Activated naive CD8-positive, alpha-beta T cell treated with anti-CD3 and anti-CD28 coated beads, Interleukin-2, amount 50 U/mL, for 16 hours (primary cell): Measurements from ENCODE around the gene TRPM7.
"Not testable (repeated sequence)": the region's sequence is repeated elsewhere in the genome, so short reads cannot be mapped to it uniquely, and the experiment has no call there.

Experiments
- DNase-seq: peaks from one replicate; pipeline ENCODE4 v3.0.0-alpha.2; 2020; ENCODE audit warnings: low read depth, low spot score

The TRPM7 gene

DNA sequence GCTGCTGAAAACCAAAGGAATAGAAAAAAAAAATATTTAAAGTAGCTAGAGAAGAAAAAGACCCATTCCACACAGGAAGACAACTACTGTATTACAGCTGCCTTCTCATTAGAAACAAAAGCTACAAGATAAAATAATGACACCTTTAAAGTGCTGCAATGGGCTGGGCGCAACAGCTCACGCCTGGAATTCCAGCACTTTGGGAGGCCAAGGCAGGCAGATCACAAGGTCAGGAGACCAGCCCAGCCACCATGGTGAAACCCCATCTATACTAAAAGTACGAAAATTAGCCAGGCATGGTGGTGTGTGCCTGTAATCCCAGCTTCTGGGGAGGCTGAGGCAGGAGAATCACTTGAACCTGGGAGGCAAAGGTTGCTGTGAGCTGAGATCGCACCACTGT, 31.0 kb downstream of the TRPM7 start:
- DNase-seq = no peak

DNA sequence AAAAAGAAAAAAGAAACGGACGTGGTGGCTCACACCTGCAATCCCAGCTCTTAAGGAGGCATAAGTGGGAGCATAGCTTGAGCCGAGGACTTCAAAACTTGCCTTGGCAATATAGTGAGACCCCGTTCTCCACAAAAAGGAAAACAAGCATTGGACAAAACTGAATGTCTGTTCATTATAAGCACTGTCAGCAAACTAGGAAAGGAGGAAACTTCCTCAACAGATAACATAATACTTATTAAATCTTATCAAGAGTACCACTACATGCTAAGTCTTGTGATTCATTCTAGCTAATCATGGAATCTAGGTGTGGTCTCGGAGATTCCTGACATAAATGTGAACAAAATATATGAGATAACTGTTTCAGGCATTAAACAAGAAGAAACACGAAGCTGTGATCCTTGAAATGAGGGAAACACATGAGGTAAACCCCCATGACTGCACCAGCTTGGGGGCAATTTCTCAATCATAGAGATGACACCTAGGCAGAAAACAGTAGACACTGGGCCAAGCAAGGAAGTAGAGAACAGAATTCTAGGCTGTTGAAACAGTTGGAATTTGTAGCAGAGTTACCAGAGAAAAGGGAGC, 33.3 kb downstream of the TRPM7 start:
- DNase-seq = no peak

- no peak for DNase-seq
Measured at GRCh38 chr15:50652671-50653070, 33.9 kb downstream of the TRPM7 start.

GRCh38 chr15:50641318-50641717, 45.3 kb downstream of the TRPM7 start:
- no peak for DNase-seq

DNA sequence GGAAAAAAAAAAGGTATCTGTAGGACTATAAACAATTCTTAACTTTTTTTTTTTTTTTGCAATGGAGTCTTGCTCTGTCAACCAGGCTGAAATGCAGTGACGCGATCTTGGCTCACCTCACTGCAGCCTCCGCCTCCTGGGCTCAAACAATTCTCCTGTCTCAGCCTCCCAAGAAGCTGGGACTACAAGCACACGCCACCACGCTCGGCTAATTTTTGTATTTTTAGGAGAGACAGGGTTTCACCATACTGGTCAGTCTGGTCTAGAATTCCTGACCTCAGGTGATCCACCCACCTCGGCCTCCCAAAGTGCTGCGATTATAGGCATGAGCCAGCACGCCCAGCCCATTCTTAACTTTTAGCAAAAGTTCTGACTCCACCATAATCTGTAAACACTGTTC, 50.5 kb downstream of the TRPM7 start:
- no peak for DNase-seq

DNA sequence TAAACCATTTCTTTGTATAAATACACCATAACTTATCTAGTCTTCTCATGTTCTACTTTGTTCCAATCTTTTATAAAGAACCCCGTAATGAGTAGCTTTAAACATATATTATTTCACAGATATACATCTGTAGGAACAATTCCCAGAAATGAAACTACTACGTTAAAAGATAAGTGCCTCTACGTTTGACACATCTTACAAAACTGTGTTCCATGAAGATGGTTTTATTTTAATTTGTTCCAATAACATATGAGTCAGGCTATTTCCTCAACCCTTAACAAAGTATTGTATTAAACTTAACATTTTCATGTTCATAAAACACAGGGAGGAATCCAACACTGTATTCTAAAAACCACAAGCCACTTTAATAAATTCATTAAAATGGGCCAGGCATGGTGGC, 52.9 kb downstream of the TRPM7 start:
- DNase-seq = no peak

GRCh38 chr15:50628421-50628820, 58.2 kb downstream of the TRPM7 start:
- DNase-seq = no peak

- no peak for DNase-seq
Measured at GRCh38 chr15:50627351-50628055, 59.1 kb downstream of the TRPM7 start.

DNA sequence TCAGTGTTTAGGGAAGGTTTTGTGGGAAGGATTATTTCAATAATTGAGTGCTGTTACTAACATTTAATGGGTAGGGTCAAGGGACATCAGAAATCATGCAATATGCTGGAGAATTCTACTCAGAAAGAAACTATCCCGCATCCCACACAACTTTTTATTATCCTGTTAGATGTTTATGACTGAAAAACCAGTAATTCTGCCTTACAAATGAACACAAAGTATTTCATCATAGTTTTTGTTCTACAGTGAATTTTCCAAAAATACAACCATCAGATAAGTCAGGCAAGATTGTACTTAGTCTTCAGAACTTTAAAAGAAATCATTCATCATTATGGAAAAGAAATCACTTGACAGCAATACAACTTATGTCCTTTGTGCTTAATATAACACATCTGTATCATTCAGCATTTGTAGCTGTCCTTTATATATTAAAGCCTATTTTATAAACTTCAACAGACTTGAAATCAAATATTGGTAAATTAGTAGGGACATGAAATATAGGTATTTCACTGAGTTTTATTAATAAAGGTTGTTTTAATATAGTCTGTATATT, 61.9 kb downstream of the TRPM7 start:
- no peak for DNase-seq

GRCh38 chr15:50622361-50622943, 64.1 kb downstream of the TRPM7 start:
- not testable (repeated sequence) for DNase-seq

GRCh38 chr15:50616960-50617359, 69.6 kb downstream of the TRPM7 start:
- not testable (repeated sequence) for DNase-seq

- DNase-seq = not testable (repeated sequence)
Measured at GRCh38 chr15:50616554-50616953, 70.0 kb downstream of the TRPM7 start.

DNA sequence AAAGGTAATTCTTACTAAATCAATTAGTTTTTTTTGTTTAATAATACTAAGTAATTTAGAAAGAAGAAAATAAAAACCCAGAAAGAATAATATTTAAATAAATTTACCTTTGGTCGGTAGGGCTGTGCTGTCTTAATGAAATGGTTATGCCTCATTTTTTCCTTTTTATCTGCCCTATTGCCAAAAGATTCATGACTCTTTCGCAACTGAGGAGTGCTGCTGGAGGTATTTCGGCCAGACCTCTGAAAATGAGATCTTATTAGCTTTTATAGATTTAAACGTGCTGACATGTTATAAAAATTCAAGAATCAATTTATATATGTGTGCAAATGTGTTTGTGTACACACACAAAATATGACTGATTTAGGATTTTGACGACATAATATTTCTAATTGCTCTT, 73.0 kb downstream of the TRPM7 start:
- no peak for DNase-seq

DNA sequence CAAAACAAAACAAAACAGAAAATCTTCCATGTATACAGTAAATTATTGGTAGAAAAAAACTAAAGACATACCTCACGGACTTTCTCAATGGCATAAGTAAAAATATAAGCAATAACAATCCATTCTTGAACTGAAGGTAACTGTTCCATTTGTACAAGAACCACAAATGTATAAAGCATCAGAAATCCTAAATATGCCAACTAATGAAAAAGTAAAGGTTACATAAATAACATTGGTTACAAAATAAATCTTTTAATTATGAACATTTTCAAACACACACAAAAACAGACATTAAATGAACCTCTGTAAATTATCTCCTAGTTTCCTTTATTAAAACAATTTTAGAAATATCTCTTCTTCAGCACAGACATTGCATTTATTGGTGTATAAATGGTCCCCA, 79.5 kb downstream of the TRPM7 start:
- DNase-seq = no peak

GRCh38 chr15:50605462-50605861, 81.1 kb downstream of the TRPM7 start:
- DNase-seq = no peak

GRCh38 chr15:50602028-50602427, 84.6 kb downstream of the TRPM7 start:
- DNase-seq = not testable (repeated sequence)

GRCh38 chr15:50594311-50594710, 92.3 kb downstream of the TRPM7 start:
- no peak for DNase-seq

- DNase-seq = no peak
Measured at GRCh38 chr15:50593761-50594160, 92.8 kb downstream of the TRPM7 start.

- no peak for DNase-seq
Measured at GRCh38 chr15:50590288-50590687, 96.3 kb downstream of the TRPM7 start.

DNA sequence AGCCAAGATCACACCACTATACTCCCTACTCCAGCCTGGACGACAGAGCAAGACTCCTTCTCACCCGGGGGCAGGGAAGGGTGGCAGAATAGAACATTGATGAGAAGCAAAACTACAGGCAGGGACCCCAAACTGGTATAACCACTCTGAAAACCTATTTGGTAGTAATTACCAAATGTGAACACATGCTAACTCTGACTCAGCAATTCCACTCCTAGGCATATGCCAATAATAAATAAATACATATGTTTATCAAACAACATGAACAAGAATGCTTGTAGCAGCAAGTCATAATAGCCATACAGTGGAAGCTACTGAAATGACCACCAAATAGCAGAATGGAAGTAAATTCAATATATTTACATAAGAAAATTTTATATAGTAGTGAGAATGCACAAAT, 109.1 kb downstream of the TRPM7 start:
- no peak for DNase-seq

- DNase-seq = no peak
Measured at GRCh38 chr15:50576166-50576565, 110.4 kb downstream of the TRPM7 start.

DNA sequence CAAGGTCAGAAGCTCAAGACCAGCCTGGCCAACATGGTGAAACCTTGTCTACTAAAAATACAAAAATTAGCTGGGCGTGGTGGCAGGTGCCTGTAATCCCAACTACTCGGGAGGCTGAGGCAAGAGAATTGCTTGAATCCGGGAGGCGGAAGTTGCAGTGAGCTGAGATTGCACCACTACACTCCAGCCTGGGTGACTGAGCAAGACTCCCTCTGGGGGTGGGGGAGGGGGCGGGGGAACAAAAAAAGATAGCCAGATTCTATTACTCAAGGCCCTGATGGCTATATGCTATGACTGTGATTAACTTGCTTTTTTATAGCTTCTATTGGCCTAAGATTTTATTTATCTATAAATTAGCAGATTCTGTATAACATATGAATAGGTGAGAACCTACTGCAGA, 112.8 kb downstream of the TRPM7 start:
- DNase-seq = not testable (repeated sequence)

DNA sequence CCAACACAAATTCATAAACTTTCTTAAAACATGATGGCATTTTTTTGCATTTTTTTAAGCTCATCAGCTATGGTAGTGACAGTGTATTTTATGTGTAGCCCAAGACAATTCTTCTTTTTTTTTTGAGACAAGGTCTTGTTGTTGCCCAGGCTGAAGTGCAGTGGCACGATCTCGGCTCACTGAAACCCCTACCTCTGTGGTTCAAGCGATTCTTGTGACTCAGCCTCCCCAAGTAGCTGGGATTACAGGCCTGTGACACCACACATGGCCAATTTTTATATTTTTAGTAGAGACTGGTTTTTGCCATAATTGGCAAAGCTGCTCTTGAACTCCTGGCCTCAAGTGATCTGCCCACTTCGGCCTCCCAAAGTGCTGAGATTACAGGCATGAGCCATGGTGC, 122.8 kb downstream of the TRPM7 start:
- DNase-seq = no peak
